GM18867 (cell line): ENCODE results near the gene MIPOL1.
"Not testable (repeated sequence)": the region's sequence is repeated elsewhere in the genome, so short reads cannot be mapped to it uniquely, and the experiment has no call there.

Source experiments
- ATAC-seq: cut with Tn5 transposase; IDR thresholded peaks from one replicate; pipeline ENCODE4 v1.9.1; 2021; ENCODE audit warnings: mild to moderate bottlenecking, moderate library complexity; ENCODE audit not compliant: unreplicated experiment

MIPOL1 gene

GRCh38 chr14:37443461-37443860 lies 245.7 kb downstream of the MIPOL1 start:
- ATAC-seq, result no peak

DNA sequence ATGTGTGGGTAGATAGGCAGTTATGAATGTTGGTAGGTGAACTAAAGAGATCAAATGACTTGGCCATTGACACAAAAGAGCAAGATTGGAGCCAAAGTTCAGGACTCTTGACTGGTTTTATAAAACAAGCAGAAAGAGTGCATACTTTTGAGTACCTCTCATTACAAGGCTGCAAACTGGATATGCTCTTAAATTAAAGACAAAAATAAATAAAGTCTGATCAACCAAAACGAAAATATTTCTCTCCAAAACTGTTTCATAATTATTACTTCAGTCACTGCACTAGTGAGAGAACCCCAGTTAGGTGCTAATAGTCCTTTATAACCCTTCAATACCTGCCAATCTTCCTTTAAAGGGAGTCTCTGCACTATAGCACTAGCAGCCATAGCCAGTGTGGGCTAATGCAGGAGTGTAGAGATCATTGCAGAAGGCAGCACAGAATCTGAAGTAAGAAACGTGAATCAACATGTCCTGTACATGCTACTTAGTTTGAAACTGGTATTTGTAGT lies 250.2 kb downstream of the MIPOL1 start:
- ATAC-seq, result no peak

GRCh38 chr14:37452323-37452722 lies 254.6 kb downstream of the MIPOL1 start:
- ATAC-seq, result no peak

GRCh38 chr14:37453985-37454384 lies 256.2 kb downstream of the MIPOL1 start:
- no peak for ATAC-seq

- ATAC-seq, result no peak
These were observed 259.6 kb downstream of the MIPOL1 start for GRCh38 chr14:37457334-37457733.

GRCh38 chr14:37462426-37462825 lies 264.7 kb downstream of the MIPOL1 start:
- ATAC-seq, result not testable (repeated sequence)

- no peak for ATAC-seq
These were observed 266.6 kb downstream of the MIPOL1 start for GRCh38 chr14:37464192-37464858.

- no peak for ATAC-seq
These were observed 268.4 kb downstream of the MIPOL1 start for GRCh38 chr14:37466003-37466622.

GRCh38 chr14:37466623-37467088 lies 268.9 kb downstream of the MIPOL1 start:
- ATAC-seq, result no peak

DNA sequence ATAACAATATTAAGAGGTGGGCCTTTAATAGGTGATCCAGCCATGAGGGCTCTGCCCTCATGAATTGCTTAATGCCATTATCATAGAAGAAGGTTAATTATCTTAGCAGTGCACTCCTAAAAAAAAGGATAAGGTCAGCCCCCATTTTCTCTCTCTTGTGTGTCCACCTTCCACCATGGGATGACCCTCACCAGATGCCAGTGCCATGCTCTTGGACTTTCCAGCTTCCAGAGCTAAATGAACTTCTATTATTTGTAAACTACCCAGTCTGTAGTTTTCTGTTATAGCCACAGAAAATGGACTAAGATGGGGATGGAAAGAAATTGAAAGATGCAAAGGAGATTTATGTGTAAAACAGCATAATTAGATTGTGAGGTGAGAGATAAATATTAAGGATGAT lies 271.9 kb downstream of the MIPOL1 start:
- ATAC-seq, result no peak

GRCh38 chr14:37470251-37470650 lies 272.5 kb downstream of the MIPOL1 start:
- ATAC-seq, result no peak

GRCh38 chr14:37472906-37473305 lies 275.2 kb downstream of the MIPOL1 start:
- no peak for ATAC-seq

DNA sequence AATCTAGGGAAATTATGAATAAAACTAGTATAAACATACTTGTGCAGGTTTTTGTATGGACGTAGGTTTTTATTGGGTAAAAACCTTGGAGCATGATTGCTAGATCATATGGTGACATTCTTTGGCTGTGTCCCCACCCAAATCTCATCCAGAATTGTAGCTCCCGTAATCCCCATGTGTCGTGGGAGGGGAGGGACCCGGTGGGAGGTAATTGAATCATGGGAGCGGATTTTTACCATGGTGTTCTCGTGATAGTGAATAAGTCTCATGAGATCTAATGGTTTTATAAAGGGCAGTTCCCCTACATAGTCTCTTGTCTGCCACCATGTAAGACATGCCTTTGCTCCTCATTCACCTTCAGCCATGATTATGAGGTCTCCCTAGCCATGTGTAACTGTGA lies 276.5 kb downstream of the MIPOL1 start:
- no peak for ATAC-seq

DNA sequence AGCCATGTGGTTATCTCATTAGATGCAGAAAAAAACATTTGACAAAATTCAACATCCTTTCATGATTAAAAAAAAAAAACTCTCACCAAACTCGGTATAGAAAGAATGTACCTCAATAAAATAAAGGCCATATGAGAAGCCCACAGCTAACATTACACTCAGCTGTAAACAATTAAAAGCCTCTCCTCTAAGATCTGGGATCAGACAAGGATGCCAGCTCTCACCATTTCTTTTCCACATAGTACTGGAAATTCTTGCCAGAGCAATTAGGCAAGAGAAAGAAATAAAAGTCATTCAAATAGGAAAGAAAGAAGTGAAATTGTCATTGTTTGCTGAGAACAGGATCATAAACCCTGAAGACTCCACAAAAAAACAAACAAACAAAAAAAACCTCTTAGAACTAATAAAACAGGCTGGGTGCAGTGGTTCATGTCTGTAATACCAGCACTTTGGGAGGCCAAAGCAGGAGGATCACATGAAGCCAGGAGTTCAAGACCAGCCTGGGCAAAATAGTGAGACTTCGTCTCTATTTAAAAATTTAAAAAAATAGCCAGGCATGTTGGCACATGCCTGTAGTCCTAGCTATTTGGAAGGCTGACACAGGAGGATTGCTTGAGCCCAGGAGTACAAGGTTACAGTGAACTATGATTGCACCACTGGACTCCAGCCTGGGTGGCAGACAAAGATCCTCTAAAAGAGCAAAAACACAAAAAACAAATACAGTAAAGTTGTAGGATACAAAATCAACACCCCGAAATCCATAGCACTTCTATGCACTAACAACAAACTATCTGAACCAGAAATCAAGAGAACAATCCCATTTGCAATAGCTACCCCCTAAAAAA lies 282.9 kb downstream of the MIPOL1 start:
- no peak for ATAC-seq

DNA sequence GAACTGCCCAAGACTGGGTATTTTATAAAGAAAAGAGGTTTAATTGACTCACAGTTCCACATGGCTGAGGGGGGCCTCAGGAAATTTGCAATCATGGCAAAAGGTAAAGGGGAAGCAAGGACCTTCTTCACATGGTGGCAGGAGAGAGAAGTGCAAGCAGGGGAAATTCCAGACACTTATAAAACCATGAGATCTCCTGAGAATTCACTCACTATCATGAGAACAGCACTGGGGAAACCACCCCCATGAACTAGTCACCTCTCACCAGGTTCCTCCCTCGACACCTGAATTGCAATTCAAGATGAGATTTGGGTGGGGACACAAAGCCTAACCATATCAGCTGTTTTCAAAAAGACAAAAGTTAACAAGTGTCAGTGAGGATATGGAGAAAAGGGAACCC lies 284.7 kb downstream of the MIPOL1 start:
- ATAC-seq, result no peak

DNA sequence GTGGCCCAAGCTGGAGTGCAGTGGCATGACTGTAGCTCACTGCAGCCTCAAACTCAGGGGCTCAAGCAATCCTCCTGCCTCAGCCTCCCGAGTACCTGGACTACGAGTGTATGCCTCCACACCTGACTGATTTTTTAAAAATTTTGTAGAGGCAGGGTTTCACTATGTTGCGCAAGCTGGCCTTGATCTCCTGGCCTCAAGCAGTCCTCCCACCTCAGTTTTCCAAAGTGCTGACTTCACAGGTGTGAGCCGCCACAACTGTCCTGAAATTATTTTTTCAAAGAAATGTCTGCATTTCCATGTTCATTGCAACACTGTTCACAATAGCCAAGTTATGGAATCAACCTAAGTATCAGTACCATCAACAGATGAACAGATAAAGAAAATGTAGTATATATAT lies 285.9 kb downstream of the MIPOL1 start:
- ATAC-seq, result no peak

DNA sequence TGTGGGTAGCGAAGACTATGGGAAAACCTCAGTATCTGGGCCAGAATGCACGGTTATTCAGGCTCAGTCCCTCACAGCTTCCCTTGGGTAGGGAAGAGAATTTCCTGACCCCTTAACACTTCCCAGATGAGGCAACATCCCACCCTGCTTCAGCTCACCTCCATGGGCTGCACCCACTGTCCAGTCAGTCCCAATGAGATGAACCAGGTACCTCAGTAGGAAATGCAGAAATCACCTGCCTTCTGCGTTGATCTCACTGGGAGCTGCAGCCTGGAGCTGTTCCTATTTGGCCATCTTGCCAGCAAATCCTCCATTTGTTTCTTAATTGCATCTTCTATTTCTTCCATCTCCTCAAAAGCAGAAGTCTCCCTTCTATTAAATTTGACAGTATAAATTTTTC lies 292.9 kb downstream of the MIPOL1 start:
- ATAC-seq, result no peak

- ATAC-seq, result no peak
These were observed 293.3 kb downstream of the MIPOL1 start for GRCh38 chr14:37491076-37491475.

- no peak for ATAC-seq
These were observed 295.9 kb downstream of the MIPOL1 start for GRCh38 chr14:37493606-37494005.

DNA sequence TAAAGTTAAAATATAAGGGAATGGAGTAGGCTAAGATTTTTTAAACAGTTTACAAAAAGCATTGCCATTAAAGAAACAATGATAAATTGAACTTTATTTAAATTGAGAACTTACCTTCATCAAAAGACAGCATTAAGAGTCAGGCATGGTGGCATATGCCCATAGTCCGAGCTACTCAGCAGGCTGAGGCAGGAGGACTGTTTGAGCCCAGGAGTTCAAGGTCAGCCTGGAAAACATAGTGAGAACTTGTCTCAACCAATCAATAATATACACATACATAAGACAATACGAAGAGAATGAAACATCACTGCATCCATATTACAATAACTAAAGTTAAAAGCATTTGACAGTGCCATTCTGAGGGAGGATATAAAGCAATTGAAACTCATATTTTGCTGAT lies 299.7 kb downstream of the MIPOL1 start:
- no peak for ATAC-seq

GRCh38 chr14:37501877-37502276 lies 304.1 kb downstream of the MIPOL1 start:
- no peak for ATAC-seq

DNA sequence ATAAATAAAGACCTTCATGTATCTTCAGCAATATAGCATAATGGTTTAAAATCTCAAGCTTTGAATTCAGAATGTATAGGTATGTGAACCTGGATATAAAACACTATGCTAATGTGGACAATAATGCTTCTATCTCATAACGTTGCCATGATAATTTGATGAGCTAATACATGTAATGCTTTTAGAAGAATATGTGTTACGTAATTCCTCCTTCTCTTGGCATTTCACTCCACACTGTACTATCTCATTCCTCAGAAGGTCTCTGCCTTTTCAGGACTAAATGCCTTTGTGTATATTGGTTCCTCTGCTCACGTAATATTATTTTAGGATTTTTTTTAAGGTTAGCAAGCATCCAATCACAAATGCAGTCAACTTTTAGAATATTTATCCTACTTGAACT lies 310.8 kb downstream of the MIPOL1 start:
- no peak for ATAC-seq
